Natural killer cell (primary cell): Measurements from ENCODE around the gene DNAJC5. TPM values are rescaled to one million over a fixed set of nuclear protein-coding genes. Genes with fewer than 3 reads are reported as not detected.
A peak's percentile ranks its signal among the peaks of the same experiment; 100 is the strongest.

Experiments
- ATAC-seq, 3 donors: fragments of 150-1000 bp in 2 of 3; fragments of 200-7000 bp in 1 of 3; cut with Tn5 transposase; 1 replicate in 1 of 3; 2 replicates in 2 of 3; pipeline ENCODE4 v1.10.0; 2021; ENCODE audit warnings: mild to moderate bottlenecking in 2 of 3, moderate library complexity in 2 of 3
- DNase-seq, 2 donors: peaks; one replicate each; pipeline versions ENCODE4 v3.0.0 to v3.0.0-alpha.2; 2013 to 2021; ENCODE audit warnings: mixed read lengths in 1 of 2
- H3K27ac ChIP-seq: one replicate; pipeline ENCODE4 v1.5.1; 2013; ENCODE audit warnings: mild to moderate bottlenecking, low read length
- H3K27me3 ChIP-seq: one replicate; pipeline ENCODE4 v1.6.1; 2013; ENCODE audit warnings: low read length; ENCODE audit not compliant: control insufficient read depth, insufficient read depth
- H3K36me3 ChIP-seq: one replicate; pipeline ENCODE4 v1.6.1; 2013; ENCODE audit warnings: low read length; ENCODE audit not compliant: control insufficient read depth, insufficient read depth
- H3K4me1 ChIP-seq: one replicate; pipeline ENCODE4 v1.6.1; 2013; ENCODE audit warnings: low read length; ENCODE audit not compliant: control insufficient read depth, insufficient read depth
- H3K4me3 ChIP-seq: one replicate; pipeline ENCODE4 v1.5.1; 2013; ENCODE audit warnings: low read length
- H3K9me3 ChIP-seq: one replicate; pipeline ENCODE4 v1.6.1; 2013; ENCODE audit warnings: low read length; ENCODE audit not compliant: control insufficient read depth, insufficient read depth
- H3K27ac Mint-ChIP-seq, 2 donors: one replicate each; pipeline ENCODE4 v1.8.0; 2022; ENCODE audit warnings: mild to moderate bottlenecking in 2 of 2, mixed read lengths in 2 of 2, moderate library complexity in 1 of 2
- H3K27me3 Mint-ChIP-seq, 2 donors: one replicate each; pipeline ENCODE4 v1.8.0; 2022; ENCODE audit warnings: low read depth in 2 of 2, mixed read lengths in 2 of 2
- H3K36me3 Mint-ChIP-seq: one replicate; pipeline ENCODE4 v1.8.0; 2022; ENCODE audit warnings: mixed read lengths
- H3K4me1 Mint-ChIP-seq, 2 donors: one replicate each; pipeline ENCODE4 v1.8.0; 2022; ENCODE audit warnings: mixed read lengths in 2 of 2
- H3K4me3 Mint-ChIP-seq: one replicate; pipeline ENCODE4 v1.8.0; 2022; ENCODE audit warnings: mild to moderate bottlenecking, moderate library complexity, mixed read lengths
- H3K9me3 Mint-ChIP-seq, 2 donors: one replicate each; pipeline ENCODE4 v1.8.0; 2022; ENCODE audit warnings: mixed read lengths in 2 of 2
- CTCF ChIP-seq: fragments of 200-600 bp; IDR thresholded peaks from one replicate; pipeline ENCODE4 v1.8.0; 2022; ENCODE audit warnings: antibody characterized with exemption
- WGBS: methylation state at CpG from one replicate; pipeline ENCODE4 v1.1.7; 2013; ENCODE audit warnings: missing lambda C conversion rate; ENCODE audit not compliant: insufficient coverage; 5-methylcytosine and 5-hydroxymethylcytosine counted together
- intact Hi-C: fragments of 100-400 bp; cut with micrococcal nuclease; formaldehyde crosslinking; loops from one replicate; pipeline ENCODE4 v1.14.2; 2022
- total RNA-seq, 4 donors: library from RNA; stranded (reverse); fragments of 120-200 nt in 1 of 4; gene quantifications; one replicate each; pipeline versions ENCODE4 v1.2.3 to v1.2.4, GENCODE V29; 2013 to 2022

DNAJC5 gene
- total RNA-seq, 3 donors from 2014 or later (not counting 1 experiment from before 2014, with no cell fraction given) = 27.5 to 45.1 (median 42.8) TPM

- Mint-ChIP-seq H3K9me3 (no peaks in the 10 kb centered on the region), H3K4me1 (peaks cover 28 to 39% of the 10 kb centered on the region in 2 donors), H3K36me3 (no peaks in the 10 kb centered on the region), H3K27me3 (no peaks in the 10 kb centered on the region), H3K4me3 (no peak overlapping the region), H3K27ac (no peak overlapping the region)
- WGBS = 93% methylated on average over 14 of the region's 14 CpGs
- Histone ChIP-seq H3K4me1 (peaks cover 58% of the 10 kb centered on the region), H3K27ac (no peak overlapping the region), H3K27me3 (no peaks in the 10 kb centered on the region), H3K4me3 (no peak overlapping the region), H3K9me3 (no peaks in the 10 kb centered on the region), H3K36me3 (no peaks in the 10 kb centered on the region)
- ATAC-seq (no peak), DNase-seq (no peak)
- intact Hi-C loops = no loop called here
- TF ChIP-seq CTCF = no peak
These were observed 57.8 kb downstream of the DNAJC5 start for GRCh38 chr20:63952769-63953168.

- Mint-ChIP-seq H3K4me3 (peak overlapping the region; percentile 78), H3K27me3 (no peaks in the 10 kb centered on the region), H3K27ac (peak overlapping the region in 1 of 2 donors; percentile 64), H3K4me1 (peaks cover 17 to 28% of the 10 kb centered on the region in 2 donors), H3K9me3 (no peaks in the 10 kb centered on the region), H3K36me3 (no peaks in the 10 kb centered on the region)
- no peak for ATAC-seq
- Histone ChIP-seq H3K4me1 (peaks cover 47% of the 10 kb centered on the region), H3K9me3 (no peaks in the 10 kb centered on the region), H3K36me3 (no peaks in the 10 kb centered on the region), H3K27me3 (no peaks in the 10 kb centered on the region), H3K4me3 (no peak overlapping the region), H3K27ac (no peak overlapping the region)
- no peak for TF ChIP-seq CTCF
- no peak for DNase-seq
- intact Hi-C loops = no loop called here
- WGBS = 86% methylated on average over 13 of the region's 13 CpGs
These were observed 59.0 kb downstream of the DNAJC5 start for GRCh38 chr20:63953764-63954429.

- Mint-ChIP-seq H3K36me3 (no peaks in the 10 kb centered on the region), H3K9me3 (no peaks in the 10 kb centered on the region), H3K27me3 (no peaks in the 10 kb centered on the region), H3K4me1 (peaks cover 6 to 17% of the 10 kb centered on the region in 2 donors), H3K4me3 (peak overlapping the region; percentile 87), H3K27ac (no peak overlapping the region)
- Histone ChIP-seq H3K36me3 (no peaks in the 10 kb centered on the region), H3K4me3 (peak overlapping the region; percentile 65), H3K9me3 (no peaks in the 10 kb centered on the region), H3K27me3 (no peaks in the 10 kb centered on the region), H3K27ac (no peak overlapping the region), H3K4me1 (peaks cover 37% of the 10 kb centered on the region)
- TF ChIP-seq CTCF = no peak
- intact Hi-C loops = no loop called here
- DNase-seq = no peak
- ATAC-seq = peak in 1 of 3 donors; percentile 6
- 2% methylated on average over 31 of the region's 31 CpGs for WGBS
These were observed 60.4 kb downstream of the DNAJC5 start for GRCh38 chr20:63955281-63955826.
